Calu3 (cell line): ENCODE measurements around the gene NLGN1. TPM values are rescaled to one million over a fixed set of nuclear protein-coding genes. Genes with fewer than 3 reads are reported as not detected.

Source experiments
- BruUV-seq: library from RNA; stranded (reverse); fragments of 400-500 nt; replicated peaks from 2 replicates; lab custom pipeline; 2021; lab: Mats Ljungman, UMichigan
- CTCF ChIA-PET: fragments of 300-600 bp; sonication (Branson Sonifier 250); formaldehyde crosslinking; loops from one replicate; lab custom pipeline; 2022; ENCODE audit warnings: antibody characterized with exemption; lab: Charles Lee
- DNase-seq: peaks from one replicate; pipeline ENCODE4 v3.0.0; 2022
- H3K27ac Mint-ChIP-seq: one replicate; pipeline ENCODE4 v1.8.0; 2022; ENCODE audit warnings: mixed read lengths; ENCODE audit not compliant: unreplicated experiment
- H3K27me3 Mint-ChIP-seq: one replicate; pipeline ENCODE4 v1.8.0; 2022; ENCODE audit warnings: mixed read lengths; ENCODE audit not compliant: unreplicated experiment
- H3K36me3 Mint-ChIP-seq: one replicate; pipeline ENCODE4 v1.8.0; 2022; ENCODE audit warnings: mild to moderate bottlenecking, moderate library complexity, mixed read lengths; ENCODE audit not compliant: insufficient read depth, unreplicated experiment
- H3K4me1 Mint-ChIP-seq: one replicate; pipeline ENCODE4 v1.8.0; 2022; ENCODE audit warnings: mild to moderate bottlenecking, low read depth, mixed read lengths; ENCODE audit not compliant: unreplicated experiment
- H3K4me3 Mint-ChIP-seq: one replicate; pipeline ENCODE4 v1.8.0; 2022; ENCODE audit warnings: mild to moderate bottlenecking, low read depth, moderate library complexity, mixed read lengths; ENCODE audit not compliant: unreplicated experiment
- H3K9me3 Mint-ChIP-seq: one replicate; pipeline ENCODE4 v1.8.0; 2022; ENCODE audit warnings: low read depth, mixed read lengths; ENCODE audit not compliant: unreplicated experiment
- intact Hi-C: fragments of 100-400 bp; cut with micrococcal nuclease; formaldehyde crosslinking; loops from one replicate; pipeline ENCODE4 v1.10.0; 2022; ENCODE audit not compliant: unreplicated experiment
- total RNA-seq: library from RNA; stranded (reverse); gene quantifications from 2 replicates; pipeline ENCODE4 v1.2.3, GENCODE V29; 2022
- TF ChIP-seq, protein P1 (sequence below): fragments of 200-600 bp; IDR thresholded peaks from one replicate; pipeline ENCODE4 v1.8.0; 2022; ENCODE audit warnings: antibody characterized with exemption; ENCODE audit not compliant: unreplicated experiment

Gene NLGN1
- total RNA-seq, 1 experiment from 2014 or later, result 2.6 TPM

GRCh38 chr3:173652093-173652492, 254.5 kb downstream of the NLGN1 start:
- H3K4me1 Mint-ChIP-seq, result no peaks in the 10 kb centered on the region
- CTCF ChIA-PET, result no interaction called here
- no peaks in the 10 kb centered on the region for H3K36me3 Mint-ChIP-seq
- no peak overlapping the region for H3K27ac Mint-ChIP-seq
- no peak for DNase-seq
- intact Hi-C loops, result no loop called here
- BruUV-seq, result no TSS peak
- H3K27me3 Mint-ChIP-seq, result no peaks in the 10 kb centered on the region
- TF ChIP-seq, protein P1, sequence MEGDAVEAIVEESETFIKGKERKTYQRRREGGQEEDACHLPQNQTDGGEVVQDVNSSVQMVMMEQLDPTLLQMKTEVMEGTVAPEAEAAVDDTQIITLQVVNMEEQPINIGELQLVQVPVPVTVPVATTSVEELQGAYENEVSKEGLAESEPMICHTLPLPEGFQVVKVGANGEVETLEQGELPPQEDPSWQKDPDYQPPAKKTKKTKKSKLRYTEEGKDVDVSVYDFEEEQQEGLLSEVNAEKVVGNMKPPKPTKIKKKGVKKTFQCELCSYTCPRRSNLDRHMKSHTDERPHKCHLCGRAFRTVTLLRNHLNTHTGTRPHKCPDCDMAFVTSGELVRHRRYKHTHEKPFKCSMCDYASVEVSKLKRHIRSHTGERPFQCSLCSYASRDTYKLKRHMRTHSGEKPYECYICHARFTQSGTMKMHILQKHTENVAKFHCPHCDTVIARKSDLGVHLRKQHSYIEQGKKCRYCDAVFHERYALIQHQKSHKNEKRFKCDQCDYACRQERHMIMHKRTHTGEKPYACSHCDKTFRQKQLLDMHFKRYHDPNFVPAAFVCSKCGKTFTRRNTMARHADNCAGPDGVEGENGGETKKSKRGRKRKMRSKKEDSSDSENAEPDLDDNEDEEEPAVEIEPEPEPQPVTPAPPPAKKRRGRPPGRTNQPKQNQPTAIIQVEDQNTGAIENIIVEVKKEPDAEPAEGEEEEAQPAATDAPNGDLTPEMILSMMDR, result no peak
- peaks cover 5% of the 10 kb centered on the region for H3K9me3 Mint-ChIP-seq
- no peak overlapping the region for H3K4me3 Mint-ChIP-seq

- intact Hi-C loops, result no loop called here
- no peak overlapping the region for H3K27ac Mint-ChIP-seq
- no TSS peak for BruUV-seq
- no peak overlapping the region for H3K4me3 Mint-ChIP-seq
- H3K27me3 Mint-ChIP-seq, result no peaks in the 10 kb centered on the region
- TF ChIP-seq, protein P1, result no peak
- CTCF ChIA-PET, result interaction anchor here (0.6 kb wide), 1 partner anchor 82 kb away, joined by 3 read pairs; no protein-coding TSS in a partner anchor
- DNase-seq, result no peak
- no peaks in the 10 kb centered on the region for H3K4me1 Mint-ChIP-seq
- H3K36me3 Mint-ChIP-seq, result no peaks in the 10 kb centered on the region
- H3K9me3 Mint-ChIP-seq, result peaks cover 5% of the 10 kb centered on the region
Observed at GRCh38 chr3:173653781-173654180, 256.2 kb downstream of the NLGN1 start.

DNA sequence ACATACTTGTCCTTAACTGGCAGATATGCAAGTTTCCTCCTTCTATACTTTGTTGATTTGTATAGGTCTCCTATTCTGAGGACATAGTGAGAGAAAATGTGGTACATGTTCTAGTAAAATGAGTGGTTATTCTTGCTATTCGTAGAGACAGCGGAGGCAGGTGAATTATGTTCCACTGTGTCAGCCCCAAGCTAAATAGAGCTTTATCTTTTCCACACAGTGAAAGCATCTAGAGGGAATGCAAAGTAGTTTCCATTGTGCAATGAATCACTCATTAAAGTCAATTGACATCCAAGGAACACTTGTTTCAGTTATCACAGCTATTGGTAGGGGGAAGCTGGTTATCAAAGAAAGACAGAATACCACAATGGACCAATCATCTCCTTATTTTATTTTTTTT, 262.4 kb downstream of the NLGN1 start:
- Mint-ChIP-seq H3K27me3 (no peaks in the 10 kb centered on the region), H3K27ac (no peak overlapping the region), H3K9me3 (no peaks in the 10 kb centered on the region), H3K4me1 (peaks cover 10% of the 10 kb centered on the region), H3K36me3 (no peaks in the 10 kb centered on the region), H3K4me3 (no peak overlapping the region)
- TF ChIP-seq, protein P1, result no peak
- CTCF ChIA-PET, result no interaction called here
- no peak for DNase-seq
- intact Hi-C loops, result no loop called here
- BruUV-seq, result no TSS peak

DNA sequence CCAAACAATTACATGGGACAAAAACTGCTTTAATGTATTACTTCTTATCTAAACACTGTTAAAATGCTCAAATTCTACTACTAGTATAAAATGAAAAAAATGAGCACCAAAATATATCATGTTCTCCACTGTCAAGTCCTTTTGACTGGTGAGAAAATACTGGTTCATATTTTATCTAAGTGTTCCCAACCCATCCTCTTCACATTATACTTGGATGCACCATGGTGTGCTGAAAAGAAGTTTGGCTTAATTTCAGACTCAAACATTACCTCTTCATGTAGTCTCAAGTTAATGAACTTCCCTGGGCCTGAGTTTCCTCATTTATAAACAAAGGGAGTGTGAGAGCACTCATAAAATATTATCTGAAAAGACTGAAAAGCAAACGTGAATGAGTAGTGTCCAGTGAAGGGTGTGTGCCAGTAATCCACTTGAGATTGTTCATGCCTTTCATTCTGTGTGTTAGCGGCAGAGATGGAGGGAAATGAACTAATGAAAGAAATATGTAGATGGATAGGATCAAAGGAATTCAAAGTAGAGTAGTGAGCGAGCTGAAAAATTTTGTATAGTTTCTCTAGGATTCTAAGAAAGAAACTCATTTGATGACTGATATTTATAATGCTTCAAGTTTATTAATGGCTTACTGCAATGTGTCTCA, 263.2 kb downstream of the NLGN1 start:
- Mint-ChIP-seq H3K36me3 (no peaks in the 10 kb centered on the region), H3K4me3 (no peak overlapping the region), H3K9me3 (no peaks in the 10 kb centered on the region), H3K27ac (no peak overlapping the region), H3K4me1 (peaks cover 10% of the 10 kb centered on the region), H3K27me3 (no peaks in the 10 kb centered on the region)
- CTCF ChIA-PET, result no interaction called here
- BruUV-seq, result no TSS peak
- DNase-seq, result no peak
- intact Hi-C loops, result no loop called here
- TF ChIP-seq, protein P1, result no peak
